ENCODE measurements around the gene CDR2. TPM values are rescaled to one million over a fixed set of nuclear protein-coding genes. Genes with fewer than 3 reads are reported as not detected.
"Not testable (repeated sequence)": the region's sequence is repeated elsewhere in the genome, so short reads cannot be mapped to it uniquely, and the experiment has no call there.

Gene CDR2
- polyA plus RNA-seq, result 10 to 100 TPM in 2 of 3 donors, 1 to 10 TPM in 1; 4.8 to 18.9 (median 14.6) TPM

DNA sequence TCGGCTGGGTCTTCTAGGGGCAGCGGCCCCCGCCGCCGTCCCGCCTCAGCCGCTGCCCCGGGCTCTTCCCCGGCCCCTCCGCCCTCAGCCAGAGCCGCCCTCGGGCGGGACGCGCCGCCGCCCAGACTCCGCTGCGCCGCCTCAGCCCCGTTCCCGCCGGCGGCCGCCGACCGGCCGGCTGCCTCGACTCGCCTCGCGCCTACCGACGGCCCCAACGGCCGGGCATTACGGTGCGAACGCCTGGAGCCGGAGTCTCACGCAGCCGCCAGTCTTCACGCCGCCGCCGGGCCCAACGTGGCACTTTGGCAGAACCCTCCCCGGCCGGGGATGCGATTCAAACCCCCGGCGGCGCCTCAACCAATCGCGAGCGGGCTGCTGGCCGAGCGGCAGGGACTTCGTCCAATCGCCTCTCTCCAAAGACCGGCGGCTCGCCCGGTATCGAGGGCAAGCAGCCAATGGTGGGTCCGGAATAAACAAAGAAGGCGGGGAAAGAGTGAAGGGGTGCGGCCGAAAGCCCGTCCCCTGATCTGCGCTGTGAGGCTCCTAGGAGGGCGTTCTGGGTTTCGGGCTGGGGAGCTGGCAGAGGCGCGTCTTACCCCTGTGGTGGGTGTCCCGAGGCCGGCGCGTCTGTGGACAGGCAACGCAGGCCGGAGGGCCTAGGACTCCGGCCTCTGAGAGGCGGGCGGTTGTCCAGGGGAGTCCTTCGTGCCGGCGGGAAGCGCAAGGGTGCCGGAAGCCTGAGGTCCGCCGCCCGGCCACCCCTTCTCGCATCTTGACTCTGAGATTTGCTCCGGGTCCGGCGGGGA lies at the start of gene CDR2:
CDR2 (minus strand) TSS at position 309 of the 806 bp plus-strand sequence. CDS start 310 bp downstream, outside the sequence.
- H3K27ac ChIP-seq (ENCODE audit: low read depth, low read length), result no peak within 1 kb of the TSS
- WGBS, 3 donors, result 0% methylated on average over 72 to 96 of the region's 96 CpGs

DNA sequence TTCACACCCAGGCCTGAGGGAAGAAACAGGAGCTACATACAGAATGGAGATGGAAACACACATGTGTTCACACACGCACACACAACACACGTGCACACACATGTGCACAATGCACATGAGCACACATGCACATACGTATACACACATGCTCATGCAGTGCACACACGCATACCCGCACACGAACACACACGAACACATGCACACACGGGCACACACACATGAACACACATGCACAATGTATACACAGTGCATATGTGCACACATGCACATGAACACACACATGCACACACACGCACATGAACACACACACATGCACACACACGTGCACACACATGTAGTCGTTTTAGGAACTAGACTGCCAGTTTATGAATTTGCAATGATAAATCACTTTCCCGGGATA lies 49.3 kb upstream of the CDR2 start:
- no peak overlapping the region for H3K27ac ChIP-seq (ENCODE audit: low read depth, low read length)
- 91 to 95% (median 93%) methylated on average over 12 of the region's 12 CpGs for WGBS, 3 donors

DNA sequence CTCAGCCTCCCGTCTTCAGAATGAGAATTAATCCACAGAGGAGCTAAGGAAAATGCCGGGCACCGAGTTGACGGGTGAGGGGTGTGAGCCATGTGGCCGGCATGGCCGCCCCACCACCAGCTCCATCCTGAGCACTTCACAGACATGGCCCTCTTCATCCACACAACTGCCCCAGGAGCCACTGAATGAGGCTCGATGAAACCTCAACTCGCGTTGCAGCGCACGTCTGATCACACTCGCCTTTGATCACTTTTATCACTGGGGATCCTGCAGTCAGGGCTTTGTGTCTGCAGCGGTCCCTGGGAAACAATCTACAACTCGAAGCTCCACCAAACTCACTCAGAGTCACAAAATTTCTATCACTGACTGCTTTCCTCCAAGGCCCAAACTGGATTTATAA lies 46.7 kb upstream of the CDR2 start:
- 91 to 96% (median 95%) methylated on average over 14 of the region's 14 CpGs for WGBS, 3 donors
- H3K27ac ChIP-seq (ENCODE audit: low read depth, low read length), result no peak overlapping the region

DNA sequence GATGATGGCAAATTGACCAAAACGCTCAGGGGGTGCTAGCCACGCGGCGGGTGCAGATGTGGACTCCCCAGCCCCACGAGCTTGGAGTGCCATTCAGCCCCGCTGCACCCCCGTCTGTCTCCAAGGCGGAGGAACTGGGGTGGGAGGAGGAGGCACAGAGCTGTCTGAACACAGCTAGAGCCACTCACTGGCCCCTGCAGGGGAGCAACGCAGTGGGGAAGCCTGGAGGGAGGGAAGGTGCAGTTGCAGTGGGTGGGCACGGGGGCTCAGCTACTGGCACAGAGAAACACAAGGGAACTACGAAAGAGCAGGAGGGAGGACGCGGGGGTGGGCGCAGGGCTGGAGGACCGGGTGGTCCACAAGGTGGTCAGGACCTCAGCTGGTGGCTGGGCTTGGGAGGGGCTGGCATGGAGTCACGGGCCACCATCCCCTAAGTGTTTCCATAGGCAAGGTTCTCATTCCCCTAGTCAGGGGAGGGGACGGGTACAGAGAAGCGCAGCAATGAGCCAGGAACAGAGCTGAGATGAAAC lies 46.3 kb upstream of the CDR2 start:
- H3K27ac ChIP-seq (ENCODE audit: low read depth, low read length), result no peak overlapping the region
- WGBS, 3 donors, result 95 to 96% (median 95%) methylated on average over 17 to 18 of the region's 18 CpGs

DNA sequence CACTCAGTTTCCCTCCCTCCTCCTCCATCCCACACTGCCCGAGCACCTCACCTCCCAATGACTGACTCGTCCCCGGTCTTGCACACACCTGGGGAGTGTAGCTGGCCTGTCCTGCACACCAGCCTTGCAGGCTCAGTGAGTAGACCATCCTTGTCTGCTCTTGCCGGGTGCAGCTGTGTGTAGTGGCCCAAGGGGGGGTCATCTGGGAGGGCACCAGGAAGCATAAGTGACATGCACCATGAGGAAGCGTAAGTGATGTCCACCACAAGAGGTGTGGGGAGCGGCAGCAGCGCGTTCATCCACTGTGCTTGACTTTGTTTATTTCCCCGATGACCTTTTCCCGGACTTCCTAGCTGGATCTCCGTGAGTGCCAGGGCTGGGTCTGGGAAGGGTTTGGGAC lies 45.5 kb upstream of the CDR2 start:
- WGBS, 3 donors, result 95 to 98% (median 96%) methylated on average over 11 of the region's 11 CpGs
- no peak overlapping the region for H3K27ac ChIP-seq (ENCODE audit: low read depth, low read length)

DNA sequence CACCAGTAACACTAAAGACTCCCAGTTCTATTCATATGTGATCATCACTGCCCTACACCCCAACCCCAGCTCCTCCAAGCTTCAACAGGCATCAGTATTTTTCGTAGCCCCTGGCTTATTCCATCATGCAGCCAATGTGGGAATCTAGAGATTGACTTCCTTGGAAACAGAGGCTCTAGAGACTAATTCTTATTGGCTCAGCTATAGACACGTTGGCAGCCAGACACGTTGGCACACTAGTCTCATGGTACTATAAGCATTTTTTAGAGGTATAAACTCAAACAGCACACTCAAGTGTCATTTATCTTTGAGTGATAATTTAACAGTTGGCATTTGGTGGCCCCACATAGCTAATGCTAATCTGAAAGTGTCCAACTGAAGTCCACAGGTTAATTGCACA lies 44.4 kb upstream of the CDR2 start:
- no peak overlapping the region for H3K27ac ChIP-seq (ENCODE audit: low read depth, low read length)
- 90 to 93% (median 92%) methylated on average over 3 of the region's 3 CpGs for WGBS, 3 donors

DNA sequence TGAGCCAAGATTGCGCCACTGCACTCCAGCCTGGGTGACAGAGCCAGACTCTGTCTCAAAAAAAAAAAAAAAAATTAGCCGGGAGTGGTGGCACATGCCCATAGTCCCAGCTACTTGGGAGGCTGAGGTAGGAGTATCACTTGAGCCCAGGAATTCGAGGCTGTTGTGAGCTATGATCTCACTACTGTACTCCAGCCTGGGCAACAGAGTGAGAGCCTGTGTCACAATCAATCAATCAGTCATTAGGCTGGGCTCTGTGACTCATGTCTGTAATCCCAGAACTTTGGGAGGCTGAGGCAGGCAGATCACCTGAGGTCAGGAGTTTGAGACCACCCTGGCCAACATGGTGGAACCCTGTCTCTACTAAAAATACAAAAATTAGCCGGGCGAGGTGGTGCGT lies 43.4 kb upstream of the CDR2 start:
- 93 to 95% (median 94%) methylated on average over 5 to 6 of the region's 6 CpGs for WGBS, 3 donors
- not testable (repeated sequence) for H3K27ac ChIP-seq (ENCODE audit: low read depth, low read length)

DNA sequence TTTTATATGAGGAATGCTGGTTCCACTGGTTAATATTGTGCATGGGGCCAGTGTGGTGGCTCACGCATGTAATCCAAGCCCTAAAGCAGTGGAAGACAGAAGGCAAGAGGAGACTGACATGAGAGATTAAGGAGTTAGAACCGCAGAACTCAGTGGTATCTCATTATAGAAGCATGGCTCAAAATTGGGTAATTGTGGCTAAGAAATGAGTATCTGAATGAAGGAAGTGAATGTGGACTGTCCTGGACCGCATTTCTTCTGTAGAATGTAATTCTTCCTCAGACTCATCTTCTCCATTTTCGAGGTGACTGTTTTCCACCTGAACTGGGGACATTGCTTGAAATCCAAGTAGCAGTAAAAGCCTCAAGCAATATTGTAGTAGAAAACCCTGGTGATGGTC lies 42.6 kb upstream of the CDR2 start:
- no peak overlapping the region for H3K27ac ChIP-seq (ENCODE audit: low read depth, low read length)
- 84 to 94% (median 91%) methylated on average over 4 of the region's 4 CpGs for WGBS, 3 donors

DNA sequence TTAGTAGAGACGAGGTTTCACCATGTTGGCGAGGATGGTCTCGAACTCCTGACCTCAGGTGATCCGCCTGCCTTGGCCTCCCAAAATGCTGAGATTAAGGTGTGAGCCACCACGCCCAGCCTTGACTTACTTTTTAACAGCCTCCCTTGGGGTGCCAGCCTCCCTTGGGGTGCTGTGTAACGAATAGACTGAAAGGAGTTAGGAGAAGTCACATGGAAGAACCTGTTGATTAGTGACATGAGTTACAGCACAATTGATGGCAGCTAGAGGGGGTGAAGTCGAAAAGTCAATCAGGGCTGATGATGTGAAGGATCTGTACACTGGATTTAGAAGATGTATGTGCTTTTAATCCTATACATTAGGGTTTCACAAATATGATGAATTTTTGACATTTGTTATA lies 39.4 kb upstream of the CDR2 start:
- 95 to 97% (median 96%) methylated on average over 7 of the region's 7 CpGs for WGBS, 3 donors

DNA sequence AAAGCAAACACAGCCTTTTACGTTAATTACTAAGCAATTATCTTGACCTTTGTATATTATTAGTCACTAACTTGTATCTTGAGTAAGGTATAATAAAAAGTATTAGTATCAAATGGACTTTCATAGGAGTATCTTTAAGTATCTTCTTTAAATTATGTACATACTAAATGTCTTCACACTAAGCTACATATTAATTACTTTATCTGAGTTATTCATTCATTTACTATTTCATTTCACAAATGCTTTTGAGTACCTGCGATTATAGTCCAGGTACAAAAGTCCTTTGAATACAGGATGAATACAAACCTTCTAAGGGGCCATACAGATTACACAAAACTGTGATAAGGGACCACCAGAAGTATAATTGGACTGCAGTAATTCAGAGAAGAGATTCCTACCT lies 33.1 kb upstream of the CDR2 start:
- WGBS, 3 donors, result 86 to 94% (median 93%) methylated on average over 2 of the region's 2 CpGs
- no peak overlapping the region for H3K27ac ChIP-seq (ENCODE audit: low read depth, low read length)

More for the DNA sequence above, 39.4 kb upstream of the CDR2 start:
- H3K27ac ChIP-seq (ENCODE audit: low read depth, low read length), result no peak overlapping the region

DNA sequence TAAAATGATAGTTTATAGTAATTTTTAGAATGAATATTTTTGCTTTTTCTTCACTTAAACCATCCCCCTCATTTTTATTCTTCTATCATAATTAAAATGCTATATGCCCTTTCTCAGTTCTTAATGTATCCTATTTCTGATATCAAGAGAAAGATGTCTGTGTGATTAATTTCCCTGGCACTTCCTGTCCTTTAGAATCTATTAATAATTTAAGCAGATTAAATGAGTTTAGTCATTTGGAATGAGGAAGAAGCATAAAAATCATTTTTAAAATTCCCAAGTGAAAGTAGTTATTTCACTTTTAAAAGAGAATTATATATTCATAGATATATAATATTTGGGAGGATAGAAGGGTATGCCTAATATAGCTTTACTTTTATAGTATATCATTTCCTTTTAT lies 27.8 kb upstream of the CDR2 start:
- no peak overlapping the region for H3K27ac ChIP-seq (ENCODE audit: low read depth, low read length)

DNA sequence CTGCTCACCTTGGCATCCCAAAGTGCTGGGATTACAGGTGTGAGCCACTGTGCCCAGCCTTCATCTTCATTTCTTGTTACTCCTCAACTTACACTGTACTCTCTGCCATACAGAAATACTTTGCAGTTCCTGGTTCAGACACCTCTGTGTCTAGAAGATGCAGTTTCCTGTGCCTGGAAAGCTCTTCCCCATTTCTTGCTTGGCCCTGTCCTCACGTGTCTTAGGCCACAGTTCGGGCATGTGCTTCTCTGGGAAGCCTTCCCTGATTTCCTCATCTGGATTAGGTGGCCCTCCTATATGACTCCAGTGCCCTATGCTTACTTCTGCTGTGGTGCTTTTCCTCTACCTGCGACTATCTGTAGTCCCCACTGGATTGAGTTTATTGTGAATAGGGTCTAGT lies 26.5 kb upstream of the CDR2 start:
- WGBS, 3 donors, result 61 to 86% (median 72%) methylated on average over 3 of the region's 3 CpGs
- H3K27ac ChIP-seq (ENCODE audit: low read depth, low read length), result no peak overlapping the region

DNA sequence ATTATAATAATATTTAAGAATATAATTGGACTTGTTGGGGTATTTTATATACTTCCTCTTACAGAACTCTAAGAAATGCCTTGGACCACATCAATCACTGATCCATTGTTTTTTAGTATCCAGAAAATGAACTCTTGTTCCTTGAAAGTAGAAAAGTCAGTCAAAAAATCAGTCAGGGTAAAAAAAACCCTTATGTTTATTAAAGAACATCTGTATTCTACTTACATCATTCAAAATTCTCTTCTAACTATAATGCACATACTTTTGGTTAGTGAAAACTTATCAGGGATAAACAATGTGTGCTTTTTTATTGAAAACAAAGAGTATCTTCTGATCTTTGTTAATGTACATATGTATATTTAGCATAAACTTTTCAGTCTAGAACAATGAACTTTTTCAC lies 23.5 kb upstream of the CDR2 start:
- H3K27ac ChIP-seq (ENCODE audit: low read depth, low read length), result no peak overlapping the region

DNA sequence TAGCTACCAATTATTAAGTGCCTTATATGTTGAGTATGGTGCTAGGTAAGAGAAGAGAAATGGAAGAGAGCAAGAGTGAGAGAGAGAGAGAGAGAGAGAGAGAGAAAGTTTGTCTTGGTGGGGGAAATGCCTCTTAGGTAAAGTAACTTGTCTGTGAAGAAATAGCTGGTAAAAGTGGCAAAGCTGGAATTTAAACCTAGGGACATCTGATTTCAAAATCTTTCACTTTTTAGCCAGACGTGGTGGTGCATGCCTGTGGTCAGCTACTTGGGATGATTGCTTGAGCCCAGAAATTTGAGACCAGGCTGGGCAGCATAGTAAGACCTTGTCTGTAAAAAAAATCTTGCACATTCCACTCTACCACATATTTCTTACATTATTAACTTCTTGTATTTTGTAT lies 23.0 kb upstream of the CDR2 start:
- no peak overlapping the region for H3K27ac ChIP-seq (ENCODE audit: low read depth, low read length)
- 38 to 77% (median 52%) methylated on average over 1 of the region's 1 CpG for WGBS, 3 donors

DNA sequence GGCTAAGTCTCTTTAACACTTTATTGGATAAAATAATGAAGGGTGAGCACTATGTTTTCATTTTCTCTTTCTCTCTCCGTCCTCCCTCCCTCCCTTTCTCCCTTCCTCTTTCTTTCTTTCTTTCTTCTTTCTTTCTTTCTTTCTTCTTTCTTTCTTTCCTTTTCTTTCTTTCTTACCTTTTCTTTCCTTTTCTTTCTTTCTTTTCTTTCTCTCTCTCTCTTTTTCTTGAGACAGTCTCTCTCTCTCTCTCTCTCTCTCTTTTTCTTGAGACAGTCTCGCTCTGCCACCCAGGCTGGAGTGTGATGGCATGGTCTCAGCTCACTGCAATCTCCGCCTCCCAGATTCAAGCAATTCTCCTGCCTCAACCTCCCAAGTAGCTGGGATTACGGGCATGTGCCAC lies 21.5 kb upstream of the CDR2 start:
- no peak overlapping the region for H3K27ac ChIP-seq (ENCODE audit: low read depth, low read length)
- 93 to 98% (median 96%) methylated on average over 4 of the region's 4 CpGs for WGBS, 3 donors

DNA sequence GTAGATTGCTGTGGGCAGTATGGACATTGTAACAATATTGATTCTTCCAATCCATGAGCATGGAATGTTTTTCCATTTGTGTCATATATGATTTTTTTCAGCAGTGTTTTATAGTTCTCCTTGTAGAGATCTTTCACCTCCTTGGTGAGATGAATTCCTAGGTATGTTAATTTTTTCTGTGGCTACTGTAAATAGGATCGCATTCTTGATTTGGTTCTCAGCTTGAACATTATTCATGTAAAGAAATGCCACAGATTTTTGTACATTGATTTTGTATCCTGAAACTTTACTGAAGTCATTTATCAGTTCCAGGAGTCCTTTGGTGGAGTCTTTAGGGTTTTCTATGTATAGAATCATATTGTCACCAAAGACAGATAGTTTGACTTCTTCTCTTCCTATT lies 19.7 kb upstream of the CDR2 start:
- 95 to 100% (median 97%) methylated on average over 1 of the region's 1 CpG for WGBS, 3 donors

DNA sequence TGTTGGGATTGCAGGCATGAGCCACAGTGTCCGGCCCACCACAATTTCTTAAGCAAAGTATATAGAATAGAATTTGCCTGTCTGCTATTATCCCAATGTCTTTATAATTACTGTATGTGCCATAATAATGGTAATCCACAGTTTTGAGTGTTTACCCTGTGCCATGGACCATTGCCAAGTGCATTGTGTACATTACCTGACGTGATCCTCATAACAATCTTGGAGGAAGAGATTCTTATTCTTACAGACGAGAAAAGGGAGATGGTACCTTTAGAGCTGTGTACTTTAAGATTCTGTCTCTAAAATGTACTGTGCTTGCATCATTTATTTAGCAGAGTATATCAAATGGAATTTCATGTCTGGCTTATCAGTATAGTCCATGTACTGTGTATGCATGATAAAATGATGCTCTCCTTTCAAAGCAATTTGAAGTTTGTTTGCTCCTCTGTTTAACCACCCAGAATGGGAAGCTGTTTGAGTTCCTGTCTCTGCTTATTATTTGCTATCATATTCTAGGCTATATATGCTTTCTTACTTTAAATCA lies 13.8 kb upstream of the CDR2 start:
- 74 to 94% (median 89%) methylated on average over 3 of the region's 3 CpGs for WGBS, 3 donors
- no peak overlapping the region for H3K27ac ChIP-seq (ENCODE audit: low read depth, low read length)

More for the DNA sequence above, 19.7 kb upstream of the CDR2 start:
- no peak overlapping the region for H3K27ac ChIP-seq (ENCODE audit: low read depth, low read length)

DNA sequence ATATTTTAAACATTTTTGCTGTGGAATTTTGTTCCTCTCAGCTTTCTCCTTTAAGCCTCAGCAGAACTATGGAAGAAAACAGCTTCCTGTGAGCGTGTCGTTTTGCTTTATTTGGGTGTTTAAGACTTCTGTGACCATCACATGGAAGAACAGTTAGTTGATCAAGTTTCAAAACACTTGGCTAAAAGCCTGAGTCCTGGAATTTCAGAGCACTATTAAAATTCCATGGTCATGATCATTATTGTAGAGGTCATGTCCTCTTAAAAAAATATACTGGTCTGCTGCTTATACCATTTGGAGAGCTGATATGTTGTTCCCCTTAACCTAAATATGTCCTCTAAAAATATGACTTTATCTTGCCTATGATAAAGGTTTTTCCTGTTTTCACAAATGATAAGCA lies 12.6 kb upstream of the CDR2 start:
- WGBS, 3 donors, result 53 to 76% (median 55%) methylated on average over 2 of the region's 2 CpGs
- H3K27ac ChIP-seq (ENCODE audit: low read depth, low read length), result no peak overlapping the region

DNA sequence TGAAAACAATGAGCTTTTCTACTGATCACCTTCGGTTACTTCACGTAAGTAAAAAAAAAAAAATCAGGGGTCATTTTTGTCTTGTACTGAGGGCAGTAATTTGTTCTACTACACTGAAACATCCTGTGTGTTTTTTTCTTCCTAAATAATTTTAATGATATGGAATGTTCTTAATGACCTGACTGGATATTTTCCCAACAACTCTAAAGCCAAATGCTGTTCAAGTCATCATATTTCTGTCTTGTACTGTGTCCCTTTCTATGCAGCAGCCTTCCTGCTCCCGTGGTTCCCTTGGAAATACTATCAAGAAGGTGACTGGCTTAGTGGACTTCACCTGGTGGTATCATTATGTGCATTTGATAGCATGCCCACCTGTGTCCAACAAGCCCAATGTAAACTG lies 10.8 kb upstream of the CDR2 start:
- H3K27ac ChIP-seq (ENCODE audit: low read depth, low read length), result no peak overlapping the region
- 79 to 95% (median 82%) methylated on average over 3 of the region's 3 CpGs for WGBS, 3 donors

DNA sequence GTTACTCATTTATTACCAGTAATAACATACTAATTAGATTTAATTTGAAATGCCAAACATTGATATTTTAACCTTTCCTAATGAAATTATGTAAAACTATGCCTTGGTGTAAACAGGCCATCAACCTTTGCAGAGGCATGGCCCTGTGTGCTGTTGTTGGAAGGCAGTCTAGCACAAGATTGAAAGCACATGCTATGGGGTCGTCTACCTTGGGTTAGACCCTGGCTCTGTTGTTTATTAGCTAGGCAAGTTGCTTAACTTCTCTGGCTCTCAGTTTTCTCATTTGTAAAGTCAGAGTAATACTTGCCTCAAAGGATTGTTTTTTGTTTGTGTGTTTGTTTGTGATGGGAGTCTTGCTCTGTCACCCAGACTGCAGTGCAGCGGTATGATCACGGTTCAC lies 9.4 kb upstream of the CDR2 start:
- H3K27ac ChIP-seq (ENCODE audit: low read depth, low read length), result no peak overlapping the region
- 94 to 99% (median 96%) methylated on average over 3 of the region's 3 CpGs for WGBS, 3 donors

All from adipose tissue (tissue), 3 donors.